ENCODE data around the gene ZSWIM6.

Gene ZSWIM6

GRCh38 chr5:61331407-61332357 lies at the start of gene ZSWIM6:
Gene ZSWIM6 (plus strand): TSS chr5:61332258. CDS start chr5:61332273, 15 bp downstream.
- Histone ChIP-seq H3K9ac (ENCODE audit: low read length) (peak within 1 kb of the TSS; percentile 85), H3K27ac (ENCODE audit: low read depth, low read length) (peak within 1 kb of the TSS; percentile 13; the same call in 1 of the 2 replicates), H3K9me3 (ENCODE audit: control insufficient read depth, insufficient read depth, low read depth, low read length) (no peaks in the 10 kb centered on the region), H3K27me3 (ENCODE audit: control insufficient read depth, insufficient read depth, low read length) (peaks cover 69% of the 10 kb centered on the region), H3K4me1 (ENCODE audit: control insufficient read depth, insufficient read depth, low read length) (peaks cover 38% of the 10 kb centered on the region), H3K36me3 (ENCODE audit: control insufficient read depth, insufficient read depth, low read length) (no peaks in the 10 kb centered on the region), H3K4me3 (ENCODE audit: low read depth, low read length) (peak within 1 kb of the TSS; percentile 97)

DNA sequence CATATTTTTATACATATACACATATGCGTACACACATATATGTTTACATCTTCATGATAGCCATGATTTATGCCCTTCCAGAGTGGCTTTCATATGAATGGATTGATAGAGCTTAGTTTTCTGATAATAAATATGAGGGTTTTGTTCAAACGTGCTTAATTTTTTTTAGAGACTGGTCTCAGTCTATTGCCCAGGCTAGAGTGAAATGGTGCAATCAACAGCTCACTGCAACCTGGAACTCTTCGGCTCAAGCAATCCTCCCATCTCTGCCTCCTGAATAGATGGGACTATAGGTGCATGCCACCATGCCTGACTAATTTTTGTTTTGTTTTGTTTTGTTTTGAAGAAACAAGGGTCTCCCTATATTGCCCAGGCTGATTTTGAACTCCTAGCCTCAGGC lies 48.6 kb upstream of the ZSWIM6 start:
- H3K4me3 ChIP-seq (ENCODE audit: low read depth, low read length) = no peak overlapping the region
- no peak overlapping the region for H3K9ac ChIP-seq (ENCODE audit: low read length)
- H3K4me1 ChIP-seq (ENCODE audit: control insufficient read depth, insufficient read depth, low read length) = peaks cover 1% of the 10 kb centered on the region; the same call in 1 of the 2 replicates
- no peaks in the 10 kb centered on the region for H3K27me3 ChIP-seq (ENCODE audit: control insufficient read depth, insufficient read depth, low read length)
- no peaks in the 10 kb centered on the region for H3K36me3 ChIP-seq (ENCODE audit: control insufficient read depth, insufficient read depth, low read length)
- 0 out of 2 replicates have a peak, but pooled peaks cover 3% of the 10 kb centered on the region for H3K9me3 ChIP-seq (ENCODE audit: control insufficient read depth, insufficient read depth, low read depth, low read length)
- H3K27ac ChIP-seq (ENCODE audit: low read depth, low read length) = no peak overlapping the region

- Histone ChIP-seq H3K36me3 (ENCODE audit: control insufficient read depth, insufficient read depth, low read length) (no peaks in the 10 kb centered on the region), H3K9me3 (ENCODE audit: control insufficient read depth, insufficient read depth, low read depth, low read length) (0 out of 2 replicates have a peak, but pooled peaks cover 3% of the 10 kb centered on the region), H3K9ac (ENCODE audit: low read length) (no peak overlapping the region), H3K27ac (ENCODE audit: low read depth, low read length) (no peak overlapping the region), H3K27me3 (ENCODE audit: control insufficient read depth, insufficient read depth, low read length) (no peaks in the 10 kb centered on the region), H3K4me1 (ENCODE audit: control insufficient read depth, insufficient read depth, low read length) (peaks cover 14% of the 10 kb centered on the region; the same call in 1 of the 2 replicates), H3K4me3 (ENCODE audit: low read depth, low read length) (no peak overlapping the region)
Measured at GRCh38 chr5:61285531-61285930, 46.5 kb upstream of the ZSWIM6 start.

GRCh38 chr5:61286446-61287132 lies 45.5 kb upstream of the ZSWIM6 start:
- H3K36me3 ChIP-seq (ENCODE audit: control insufficient read depth, insufficient read depth, low read length) = no peaks in the 10 kb centered on the region
- no peak overlapping the region for H3K9ac ChIP-seq (ENCODE audit: low read length)
- no peak overlapping the region for H3K4me3 ChIP-seq (ENCODE audit: low read depth, low read length)
- no peaks in the 10 kb centered on the region for H3K27me3 ChIP-seq (ENCODE audit: control insufficient read depth, insufficient read depth, low read length)
- H3K4me1 ChIP-seq (ENCODE audit: control insufficient read depth, insufficient read depth, low read length) = peaks cover 17% of the 10 kb centered on the region; the same call in 1 of the 2 replicates
- H3K9me3 ChIP-seq (ENCODE audit: control insufficient read depth, insufficient read depth, low read depth, low read length) = 0 out of 2 replicates have a peak, but pooled peaks cover 3% of the 10 kb centered on the region
- H3K27ac ChIP-seq (ENCODE audit: low read depth, low read length) = no peak overlapping the region

GRCh38 chr5:61287474-61287873 lies 44.6 kb upstream of the ZSWIM6 start:
- H3K9me3 ChIP-seq (ENCODE audit: control insufficient read depth, insufficient read depth, low read depth, low read length) = 0 out of 2 replicates have a peak, but pooled peaks cover 3% of the 10 kb centered on the region
- no peak overlapping the region for H3K4me3 ChIP-seq (ENCODE audit: low read depth, low read length)
- no peak overlapping the region for H3K27ac ChIP-seq (ENCODE audit: low read depth, low read length)
- no peaks in the 10 kb centered on the region for H3K36me3 ChIP-seq (ENCODE audit: control insufficient read depth, insufficient read depth, low read length)
- H3K27me3 ChIP-seq (ENCODE audit: control insufficient read depth, insufficient read depth, low read length) = no peaks in the 10 kb centered on the region
- H3K4me1 ChIP-seq (ENCODE audit: control insufficient read depth, insufficient read depth, low read length) = peaks cover 17% of the 10 kb centered on the region; the same call in 1 of the 2 replicates
- H3K9ac ChIP-seq (ENCODE audit: low read length) = no peak overlapping the region

GRCh38 chr5:61289241-61289640 lies 42.8 kb upstream of the ZSWIM6 start:
- Histone ChIP-seq H3K27me3 (ENCODE audit: control insufficient read depth, insufficient read depth, low read length) (no peaks in the 10 kb centered on the region), H3K36me3 (ENCODE audit: control insufficient read depth, insufficient read depth, low read length) (no peaks in the 10 kb centered on the region), H3K9ac (ENCODE audit: low read length) (no peak overlapping the region), H3K9me3 (ENCODE audit: control insufficient read depth, insufficient read depth, low read depth, low read length) (0 out of 2 replicates have a peak, but pooled peaks cover 3% of the 10 kb centered on the region), H3K27ac (ENCODE audit: low read depth, low read length) (no peak overlapping the region), H3K4me3 (ENCODE audit: low read depth, low read length) (no peak overlapping the region), H3K4me1 (ENCODE audit: control insufficient read depth, insufficient read depth, low read length) (peaks cover 17% of the 10 kb centered on the region; the same call in 1 of the 2 replicates)

DNA sequence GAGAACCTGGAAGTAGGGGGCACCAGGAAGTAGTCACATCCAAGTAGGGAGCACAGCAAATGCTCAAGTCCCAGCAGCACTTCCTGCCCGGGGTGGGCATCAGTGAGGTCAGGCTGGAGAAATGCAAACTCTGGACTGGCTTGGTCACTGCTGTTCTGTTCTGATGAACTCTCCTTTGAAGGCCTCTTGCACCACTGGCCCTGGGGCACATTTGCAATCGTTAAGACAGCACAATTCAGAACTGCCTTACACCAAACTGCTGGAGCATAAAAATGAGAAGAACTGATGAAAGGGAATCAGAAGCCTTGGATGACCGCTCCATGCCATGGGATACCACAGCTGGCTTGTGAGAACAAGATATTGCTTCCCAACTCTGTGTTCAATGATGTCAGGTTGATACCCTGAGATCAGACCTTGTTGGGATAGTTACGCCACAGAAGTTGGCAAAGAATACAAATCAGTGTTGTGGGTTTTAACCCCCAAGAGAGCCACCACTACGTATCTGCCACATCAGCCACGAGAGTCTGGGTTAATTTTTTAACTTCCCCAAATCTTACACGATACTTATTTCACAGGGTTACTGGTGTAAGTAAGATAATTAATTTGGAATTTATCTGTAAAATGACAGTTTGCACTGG lies 42.3 kb upstream of the ZSWIM6 start:
- Histone ChIP-seq H3K9me3 (ENCODE audit: control insufficient read depth, insufficient read depth, low read depth, low read length) (0 out of 2 replicates have a peak, but pooled peaks cover 3% of the 10 kb centered on the region), H3K9ac (ENCODE audit: low read length) (no peak overlapping the region), H3K4me3 (ENCODE audit: low read depth, low read length) (no peak overlapping the region), H3K27me3 (ENCODE audit: control insufficient read depth, insufficient read depth, low read length) (no peaks in the 10 kb centered on the region), H3K36me3 (ENCODE audit: control insufficient read depth, insufficient read depth, low read length) (no peaks in the 10 kb centered on the region), H3K4me1 (ENCODE audit: control insufficient read depth, insufficient read depth, low read length) (peaks cover 17% of the 10 kb centered on the region; the same call in 1 of the 2 replicates), H3K27ac (ENCODE audit: low read depth, low read length) (no peak overlapping the region)

GRCh38 chr5:61290791-61291210 lies 41.3 kb upstream of the ZSWIM6 start:
- no peaks in the 10 kb centered on the region for H3K36me3 ChIP-seq (ENCODE audit: control insufficient read depth, insufficient read depth, low read length)
- no peak overlapping the region for H3K4me3 ChIP-seq (ENCODE audit: low read depth, low read length)
- peaks cover 17% of the 10 kb centered on the region; the same call in 1 of the 2 replicates for H3K4me1 ChIP-seq (ENCODE audit: control insufficient read depth, insufficient read depth, low read length)
- H3K9ac ChIP-seq (ENCODE audit: low read length) = no peak overlapping the region
- no peaks in the 10 kb centered on the region for H3K27me3 ChIP-seq (ENCODE audit: control insufficient read depth, insufficient read depth, low read length)
- H3K9me3 ChIP-seq (ENCODE audit: control insufficient read depth, insufficient read depth, low read depth, low read length) = 0 out of 2 replicates have a peak, but pooled peaks cover 3% of the 10 kb centered on the region
- no peak overlapping the region for H3K27ac ChIP-seq (ENCODE audit: low read depth, low read length)

DNA sequence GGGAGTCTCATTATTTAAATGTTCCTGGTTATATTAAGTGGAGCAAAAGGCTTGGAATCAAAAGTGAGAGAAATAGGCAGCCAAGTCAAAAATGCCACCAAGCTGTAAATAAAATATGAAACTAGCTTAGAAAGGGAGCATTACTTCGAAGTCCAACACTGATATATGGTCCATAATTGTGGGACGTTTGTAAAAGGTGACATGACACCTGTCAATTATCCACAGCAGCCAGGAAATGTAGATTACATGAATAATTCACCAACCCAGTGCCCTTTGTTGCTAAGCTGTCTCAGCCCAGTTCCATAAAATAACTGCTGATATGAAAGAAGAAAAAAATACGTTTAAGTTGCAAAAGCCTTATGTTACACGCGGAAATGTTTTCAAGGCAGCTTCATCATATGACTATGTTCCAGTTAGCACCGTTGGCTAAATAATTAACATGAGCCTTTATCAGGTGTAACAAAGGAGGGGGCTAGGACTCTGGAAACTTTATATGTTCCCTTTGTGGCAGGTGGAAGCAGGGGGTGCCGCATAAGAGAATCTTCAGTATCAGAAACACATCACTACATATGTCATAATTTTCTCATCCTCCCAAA lies 39.9 kb upstream of the ZSWIM6 start:
- Histone ChIP-seq H3K4me3 (ENCODE audit: low read depth, low read length) (no peak overlapping the region), H3K27ac (ENCODE audit: low read depth, low read length) (no peak overlapping the region), H3K27me3 (ENCODE audit: control insufficient read depth, insufficient read depth, low read length) (no peaks in the 10 kb centered on the region), H3K9me3 (ENCODE audit: control insufficient read depth, insufficient read depth, low read depth, low read length) (no peaks in the 10 kb centered on the region), H3K9ac (ENCODE audit: low read length) (no peak overlapping the region), H3K36me3 (ENCODE audit: control insufficient read depth, insufficient read depth, low read length) (no peaks in the 10 kb centered on the region), H3K4me1 (ENCODE audit: control insufficient read depth, insufficient read depth, low read length) (peaks cover 17% of the 10 kb centered on the region; the same call in 1 of the 2 replicates)

GRCh38 chr5:61293071-61293470 lies 39.0 kb upstream of the ZSWIM6 start:
- no peaks in the 10 kb centered on the region for H3K36me3 ChIP-seq (ENCODE audit: control insufficient read depth, insufficient read depth, low read length)
- no peak overlapping the region for H3K4me3 ChIP-seq (ENCODE audit: low read depth, low read length)
- no peak overlapping the region for H3K9ac ChIP-seq (ENCODE audit: low read length)
- no peaks in the 10 kb centered on the region for H3K27me3 ChIP-seq (ENCODE audit: control insufficient read depth, insufficient read depth, low read length)
- H3K4me1 ChIP-seq (ENCODE audit: control insufficient read depth, insufficient read depth, low read length) = peaks cover 17% of the 10 kb centered on the region; the same call in 1 of the 2 replicates
- no peaks in the 10 kb centered on the region for H3K9me3 ChIP-seq (ENCODE audit: control insufficient read depth, insufficient read depth, low read depth, low read length)
- H3K27ac ChIP-seq (ENCODE audit: low read depth, low read length) = no peak overlapping the region
